Measurements from ENCODE around the gene COLEC12. TPM values are rescaled to one million over a fixed set of nuclear protein-coding genes. Genes with fewer than 3 reads are reported as not detected.

COLEC12 gene
- total RNA-seq, 3 donors from 2014 or later = 11.7 to 57.3 (median 14.7) TPM

DNA sequence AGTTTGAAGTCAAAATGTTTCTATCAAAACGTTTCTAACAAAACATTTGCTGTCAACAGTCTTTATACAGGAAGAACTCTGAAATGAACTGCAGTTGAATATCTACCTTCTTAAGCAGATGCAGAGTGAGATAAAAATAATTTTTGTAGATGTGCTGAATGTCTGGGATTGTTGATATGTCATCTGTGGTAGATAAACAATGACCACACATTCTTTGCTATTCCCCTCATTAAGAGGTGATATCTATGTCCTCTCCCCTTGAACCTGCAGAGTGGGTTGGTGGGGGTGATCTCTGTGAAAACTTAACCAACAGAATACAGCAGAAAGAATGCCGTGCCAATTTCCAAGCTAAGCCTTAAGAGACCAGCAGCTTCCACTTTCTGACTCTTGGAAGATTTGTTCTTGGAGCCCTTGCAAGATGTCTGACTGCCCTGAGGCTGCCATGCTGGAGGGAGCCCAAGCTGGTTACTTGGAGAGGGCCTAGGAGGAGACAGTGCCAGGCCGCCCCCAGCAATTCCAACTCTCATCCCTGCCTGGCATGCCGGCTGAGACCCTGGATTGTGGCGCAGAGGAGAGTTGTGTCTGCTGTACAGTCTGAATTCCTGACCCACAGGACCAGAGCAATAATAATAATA lies 80.8 kb downstream of the COLEC12 start:
- H3K4me1 ChIP-seq = no peaks in the 10 kb centered on the region
- H3K27me3 ChIP-seq = no peaks in the 10 kb centered on the region
- H3K4me3 ChIP-seq = no peak overlapping the region
- intact Hi-C loops (cut with DNase I; ENCODE audit: low total_unique reads) = no loop called here
- H3K9me3 ChIP-seq = no peaks in the 10 kb centered on the region
- no peak for DNase-seq (ENCODE audit: low spot score in 2 of 2)
- TF ChIP-seq POLR2AphosphoS5 (IDR thresholded peaks at IDR 0.05) (no peak), POLR2A (IDR thresholded peaks at IDR 0.05) (no peak)
- TF ChIP-seq, protein P1, sequence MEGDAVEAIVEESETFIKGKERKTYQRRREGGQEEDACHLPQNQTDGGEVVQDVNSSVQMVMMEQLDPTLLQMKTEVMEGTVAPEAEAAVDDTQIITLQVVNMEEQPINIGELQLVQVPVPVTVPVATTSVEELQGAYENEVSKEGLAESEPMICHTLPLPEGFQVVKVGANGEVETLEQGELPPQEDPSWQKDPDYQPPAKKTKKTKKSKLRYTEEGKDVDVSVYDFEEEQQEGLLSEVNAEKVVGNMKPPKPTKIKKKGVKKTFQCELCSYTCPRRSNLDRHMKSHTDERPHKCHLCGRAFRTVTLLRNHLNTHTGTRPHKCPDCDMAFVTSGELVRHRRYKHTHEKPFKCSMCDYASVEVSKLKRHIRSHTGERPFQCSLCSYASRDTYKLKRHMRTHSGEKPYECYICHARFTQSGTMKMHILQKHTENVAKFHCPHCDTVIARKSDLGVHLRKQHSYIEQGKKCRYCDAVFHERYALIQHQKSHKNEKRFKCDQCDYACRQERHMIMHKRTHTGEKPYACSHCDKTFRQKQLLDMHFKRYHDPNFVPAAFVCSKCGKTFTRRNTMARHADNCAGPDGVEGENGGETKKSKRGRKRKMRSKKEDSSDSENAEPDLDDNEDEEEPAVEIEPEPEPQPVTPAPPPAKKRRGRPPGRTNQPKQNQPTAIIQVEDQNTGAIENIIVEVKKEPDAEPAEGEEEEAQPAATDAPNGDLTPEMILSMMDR (IDR thresholded peaks at IDR 0.05) = no peak
- H3K27ac ChIP-seq = no peak overlapping the region
- H3K36me3 ChIP-seq = no peaks in the 10 kb centered on the region

DNA sequence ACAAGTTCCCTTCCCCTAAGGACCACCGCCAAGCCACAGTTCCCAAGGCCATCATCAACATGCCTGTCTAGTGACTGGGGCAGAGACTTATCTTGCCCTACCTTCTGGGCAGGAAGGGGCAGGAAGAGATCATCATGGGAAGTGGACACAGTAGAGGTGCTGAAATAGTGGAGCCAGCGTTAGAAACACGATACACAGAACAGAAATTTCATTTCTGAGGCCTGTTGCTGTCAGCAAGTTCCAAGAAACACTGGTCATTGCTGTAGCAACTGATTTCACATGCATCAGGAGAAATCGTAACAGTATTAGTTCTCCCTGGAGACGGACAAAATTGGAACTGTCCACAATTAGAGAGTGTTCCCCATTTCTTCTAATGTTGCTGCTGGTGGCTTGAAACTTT lies 83.0 kb downstream of the COLEC12 start:
- no peak for TF ChIP-seq POLR2AphosphoS5 (IDR thresholded peaks at IDR 0.05)
- TF ChIP-seq, protein P1 (IDR thresholded peaks at IDR 0.05) = no peak
- TF ChIP-seq POLR2A (IDR thresholded peaks at IDR 0.05) = no peak
- H3K36me3 ChIP-seq = no peaks in the 10 kb centered on the region
- no peak overlapping the region for H3K27ac ChIP-seq
- no peak for DNase-seq (ENCODE audit: low spot score in 2 of 2)
- H3K4me1 ChIP-seq = no peaks in the 10 kb centered on the region
- H3K27me3 ChIP-seq = no peaks in the 10 kb centered on the region
- H3K9me3 ChIP-seq = no peaks in the 10 kb centered on the region
- intact Hi-C loops (cut with DNase I; ENCODE audit: low total_unique reads) = no loop called here
- H3K4me3 ChIP-seq = no peak overlapping the region

DNA sequence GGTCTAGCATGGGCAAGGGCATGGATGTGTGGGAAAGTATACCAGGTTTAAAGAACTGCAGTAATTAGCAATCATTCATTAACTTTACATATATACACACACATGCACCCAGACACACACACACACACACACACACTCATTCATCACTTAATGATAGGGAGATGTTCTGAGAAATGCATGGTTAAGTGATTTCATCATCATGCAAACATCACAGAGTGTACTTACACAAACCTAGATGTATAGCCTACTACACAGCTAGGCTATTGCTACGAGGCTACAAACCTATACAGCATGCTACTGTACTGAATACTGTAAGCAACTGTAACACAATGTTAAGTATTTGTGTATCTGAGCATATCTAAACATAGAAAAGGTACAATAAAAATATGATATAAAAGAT lies 83.6 kb downstream of the COLEC12 start:
- no peak overlapping the region for H3K27ac ChIP-seq
- no peak overlapping the region for H3K4me3 ChIP-seq
- no peaks in the 10 kb centered on the region for H3K36me3 ChIP-seq
- no peaks in the 10 kb centered on the region for H3K4me1 ChIP-seq
- DNase-seq (ENCODE audit: low spot score in 2 of 2) = no peak
- intact Hi-C loops (cut with DNase I; ENCODE audit: low total_unique reads) = no loop called here
- H3K27me3 ChIP-seq = no peaks in the 10 kb centered on the region
- no peak for TF ChIP-seq POLR2A (IDR thresholded peaks at IDR 0.05)
- TF ChIP-seq POLR2AphosphoS5 (IDR thresholded peaks at IDR 0.05) = no peak
- no peaks in the 10 kb centered on the region for H3K9me3 ChIP-seq

DNA sequence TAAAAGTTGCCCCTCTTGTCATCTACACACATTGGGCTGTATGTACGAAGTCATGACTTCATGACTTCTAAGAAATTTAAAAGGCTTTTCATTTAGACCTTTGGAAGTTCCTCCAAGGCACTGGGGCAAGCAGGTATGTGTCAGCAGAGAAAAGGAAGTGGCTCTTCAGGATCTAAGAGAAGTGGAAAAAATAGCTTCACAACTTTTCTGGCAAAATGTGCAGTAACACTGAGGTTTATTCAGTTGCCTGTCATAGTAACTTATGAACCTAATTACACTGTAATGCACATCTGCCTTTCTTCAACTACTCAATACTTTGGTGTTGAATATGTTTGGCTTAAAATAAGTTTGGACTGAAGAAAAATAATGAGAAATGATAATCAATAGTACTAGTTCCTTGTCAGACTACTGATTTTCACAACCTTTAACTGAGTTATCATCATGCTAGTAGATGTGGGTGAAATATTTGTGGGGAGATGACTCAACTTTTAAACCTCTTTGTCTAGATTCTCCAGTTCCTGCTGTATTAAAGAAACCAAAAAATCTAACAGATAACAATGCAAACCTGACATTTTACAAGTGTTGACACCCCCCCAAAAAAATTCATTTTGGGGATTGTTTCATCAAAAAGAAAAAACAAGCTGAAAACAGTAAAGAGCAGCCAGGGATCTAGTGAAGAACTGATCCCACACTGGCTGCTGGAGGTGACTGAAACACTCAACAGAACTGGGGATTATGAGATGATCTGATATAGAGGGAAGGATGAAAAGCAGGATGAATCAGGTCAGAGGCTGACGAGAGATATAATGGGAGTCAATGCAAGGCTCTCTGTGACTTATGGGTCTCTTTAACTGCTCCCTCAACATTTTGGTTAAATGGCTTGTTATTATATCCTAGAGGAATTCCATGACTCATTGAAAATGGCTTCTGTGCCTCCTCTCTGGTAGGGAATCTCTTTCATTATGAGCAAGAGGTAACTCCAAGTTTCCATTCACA lies 84.6 kb downstream of the COLEC12 start:
- intact Hi-C loops (cut with DNase I; ENCODE audit: low total_unique reads) = no loop called here
- no peak for DNase-seq (ENCODE audit: low spot score in 2 of 2)
- Histone ChIP-seq H3K4me3 (no peak overlapping the region), H3K4me1 (no peaks in the 10 kb centered on the region), H3K9me3 (no peaks in the 10 kb centered on the region), H3K36me3 (no peaks in the 10 kb centered on the region), H3K27me3 (no peaks in the 10 kb centered on the region), H3K27ac (no peak overlapping the region)
- TF ChIP-seq, protein P1 (IDR thresholded peaks at IDR 0.05) = no peak
- TF ChIP-seq POLR2AphosphoS5 (IDR thresholded peaks at IDR 0.05) (no peak), POLR2A (IDR thresholded peaks at IDR 0.05) (no peak)

DNA sequence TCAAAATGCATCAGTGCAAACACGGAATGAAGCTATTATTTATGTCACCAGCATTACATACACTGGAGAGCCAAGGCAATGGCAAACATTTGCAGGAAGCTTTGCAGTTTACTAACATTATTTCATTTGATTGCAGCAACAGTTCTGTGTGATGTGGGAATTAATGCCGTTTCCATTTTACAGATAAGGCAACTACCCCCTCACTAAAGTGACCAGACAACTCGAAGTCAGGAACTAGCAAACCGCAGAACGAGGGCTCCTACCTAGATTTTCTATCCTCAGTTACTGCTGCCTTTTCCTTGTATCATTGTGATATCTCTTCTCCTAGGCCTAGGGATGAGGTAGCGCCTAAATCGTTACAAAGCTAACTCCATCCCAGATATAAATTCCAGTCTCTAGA lies 85.5 kb downstream of the COLEC12 start:
- no peak for TF ChIP-seq POLR2A (IDR thresholded peaks at IDR 0.05)
- TF ChIP-seq, protein P1 (IDR thresholded peaks at IDR 0.05) = no peak
- no peak for TF ChIP-seq POLR2AphosphoS5 (IDR thresholded peaks at IDR 0.05)
- intact Hi-C loops (cut with DNase I; ENCODE audit: low total_unique reads) = no loop called here
- no peaks in the 10 kb centered on the region for H3K27me3 ChIP-seq
- H3K27ac ChIP-seq = no peak overlapping the region
- no peak overlapping the region for H3K4me3 ChIP-seq
- DNase-seq (ENCODE audit: low spot score in 2 of 2) = no peak
- H3K9me3 ChIP-seq = no peaks in the 10 kb centered on the region
- H3K36me3 ChIP-seq = no peaks in the 10 kb centered on the region
- H3K4me1 ChIP-seq = no peaks in the 10 kb centered on the region
